Gastrocnemius medialis (tissue), 4 donors: Measurements from ENCODE around the gene HOXB2.

Source experiments
- POLR2A ChIP-seq, 2 donors: fragments of 450-650 bp; IDR thresholded peaks; one replicate each; pipeline ENCODE4 v1.6.1; 2017; ENCODE audit warnings: antibody characterized with exemption in 2 of 2, mild to moderate bottlenecking in 2 of 2, moderate library complexity in 2 of 2
- TF ChIP-seq, protein P1 (sequence below), 5 experiments: fragments of 450-650 bp in 3 of 5; fragments of 200-600 bp in 2 of 5; sonication (generic) in 2 of 5; IDR thresholded peaks in 4 of 5; conservative IDR thresholded peaks in 1 of 5; 1 replicate in 4 of 5; 2 replicates in 1 of 5; pipeline ENCODE4 v1.5.1; 2016 to 2019; ENCODE audit warnings: antibody characterized with exemption in 5 of 5, mild to moderate bottlenecking in 3 of 5, moderate library complexity in 3 of 5

DNA sequence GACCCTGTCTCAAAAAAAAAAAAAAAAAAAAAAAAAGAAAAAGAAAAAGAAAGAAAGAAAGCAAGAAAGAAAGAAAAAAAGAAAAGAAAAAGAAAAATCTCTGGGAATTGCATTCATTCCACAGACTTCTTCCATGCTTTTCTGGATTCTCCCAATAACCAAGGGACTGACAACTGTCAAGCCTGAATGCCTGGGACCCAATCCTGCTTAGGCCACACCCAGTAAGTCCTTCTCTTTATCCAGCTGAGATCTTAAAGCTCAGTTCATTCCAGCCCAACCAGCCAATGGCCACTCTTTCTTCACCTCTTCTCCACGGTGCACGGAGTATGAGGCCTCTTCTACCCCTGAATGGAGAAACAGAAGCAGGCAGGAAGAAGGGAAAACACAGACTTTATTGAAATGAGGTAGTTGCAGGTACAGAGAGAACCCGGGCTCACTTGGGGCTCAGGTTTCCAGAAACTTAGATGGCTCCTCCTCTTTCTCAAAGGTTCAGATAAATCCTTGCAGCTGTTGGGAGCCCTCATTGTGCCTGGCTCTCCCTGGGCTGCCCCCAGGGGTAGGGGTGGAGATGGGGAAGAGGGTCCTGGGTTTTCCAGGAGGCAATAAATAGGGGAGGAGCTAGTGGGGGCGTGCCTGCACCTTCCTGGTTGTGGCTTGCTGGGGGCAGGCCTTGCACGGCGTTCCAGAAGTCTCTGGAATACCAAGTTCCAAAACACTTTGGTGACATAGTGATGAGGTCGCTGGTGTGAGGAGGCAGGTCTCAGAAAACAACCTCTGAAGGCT is 16.6 kb downstream of the HOXB2 start:
- TF ChIP-seq, protein P1, sequence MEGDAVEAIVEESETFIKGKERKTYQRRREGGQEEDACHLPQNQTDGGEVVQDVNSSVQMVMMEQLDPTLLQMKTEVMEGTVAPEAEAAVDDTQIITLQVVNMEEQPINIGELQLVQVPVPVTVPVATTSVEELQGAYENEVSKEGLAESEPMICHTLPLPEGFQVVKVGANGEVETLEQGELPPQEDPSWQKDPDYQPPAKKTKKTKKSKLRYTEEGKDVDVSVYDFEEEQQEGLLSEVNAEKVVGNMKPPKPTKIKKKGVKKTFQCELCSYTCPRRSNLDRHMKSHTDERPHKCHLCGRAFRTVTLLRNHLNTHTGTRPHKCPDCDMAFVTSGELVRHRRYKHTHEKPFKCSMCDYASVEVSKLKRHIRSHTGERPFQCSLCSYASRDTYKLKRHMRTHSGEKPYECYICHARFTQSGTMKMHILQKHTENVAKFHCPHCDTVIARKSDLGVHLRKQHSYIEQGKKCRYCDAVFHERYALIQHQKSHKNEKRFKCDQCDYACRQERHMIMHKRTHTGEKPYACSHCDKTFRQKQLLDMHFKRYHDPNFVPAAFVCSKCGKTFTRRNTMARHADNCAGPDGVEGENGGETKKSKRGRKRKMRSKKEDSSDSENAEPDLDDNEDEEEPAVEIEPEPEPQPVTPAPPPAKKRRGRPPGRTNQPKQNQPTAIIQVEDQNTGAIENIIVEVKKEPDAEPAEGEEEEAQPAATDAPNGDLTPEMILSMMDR (IDR thresholded peaks at IDR 0.05 in 4 of 5, conservative IDR thresholded peaks at IDR 0.05 in 1 of 5) = no peak
- TF ChIP-seq POLR2A (IDR thresholded peaks at IDR 0.05) = no peak
